Measurements from ENCODE around the gene EIF4E1B. TPM values are rescaled to one million over a fixed set of nuclear protein-coding genes. Genes with fewer than 3 reads are reported as not detected.

Gene EIF4E1B
- not detected for total RNA-seq
- long read RNA-seq, result 0 reads

DNA sequence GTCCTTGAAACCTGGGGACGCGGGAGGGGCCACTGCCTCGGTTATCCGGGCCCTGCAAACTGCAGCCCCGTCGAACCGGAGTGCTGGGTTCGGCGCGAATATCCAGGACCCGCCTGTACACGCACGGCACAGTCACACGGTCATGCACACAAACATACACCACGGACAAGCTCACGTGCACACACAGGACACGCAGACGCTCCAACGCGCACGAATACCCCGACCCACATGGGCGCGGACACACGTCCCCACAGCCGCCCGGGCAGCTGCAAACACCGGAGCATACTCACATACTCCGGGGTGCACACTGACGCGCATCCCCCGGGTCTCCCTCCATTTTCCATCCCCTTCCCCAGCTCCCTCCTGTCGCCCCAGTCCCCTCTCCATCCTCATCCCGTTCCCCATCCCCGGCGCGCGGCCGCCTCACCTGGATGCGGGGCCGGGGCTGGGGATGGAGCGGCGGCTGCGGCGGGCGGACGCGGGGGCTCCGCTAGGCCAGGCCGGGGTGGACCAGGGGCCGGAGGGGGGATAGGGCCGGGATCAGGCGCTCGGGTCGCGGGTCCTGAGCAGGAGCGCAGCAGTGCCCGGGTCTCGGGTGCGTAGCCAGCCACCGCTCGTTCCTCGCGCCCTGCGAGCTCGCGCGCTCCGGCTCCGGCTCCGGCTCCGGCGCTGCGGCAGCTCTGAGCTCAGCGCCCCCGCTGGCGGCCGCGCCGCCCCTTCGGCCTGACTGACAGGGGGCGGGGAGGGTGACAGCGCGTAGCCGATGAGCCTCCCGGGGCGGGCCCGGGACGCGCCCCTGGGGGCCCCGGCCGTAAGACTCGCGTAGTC lies at the start of gene EIF4E1B, which contains the start of gene SNCB:
EIF4E1B (plus strand) TSS at position 823 of the 828 bp plus-strand sequence. CDS start 12,113 bp downstream, outside the sequence.
SNCB (minus strand) TSS at position 682 of the 828 bp plus-strand sequence. CDS start 880 bp downstream, outside the sequence.
- TF ChIP-seq, protein P1, sequence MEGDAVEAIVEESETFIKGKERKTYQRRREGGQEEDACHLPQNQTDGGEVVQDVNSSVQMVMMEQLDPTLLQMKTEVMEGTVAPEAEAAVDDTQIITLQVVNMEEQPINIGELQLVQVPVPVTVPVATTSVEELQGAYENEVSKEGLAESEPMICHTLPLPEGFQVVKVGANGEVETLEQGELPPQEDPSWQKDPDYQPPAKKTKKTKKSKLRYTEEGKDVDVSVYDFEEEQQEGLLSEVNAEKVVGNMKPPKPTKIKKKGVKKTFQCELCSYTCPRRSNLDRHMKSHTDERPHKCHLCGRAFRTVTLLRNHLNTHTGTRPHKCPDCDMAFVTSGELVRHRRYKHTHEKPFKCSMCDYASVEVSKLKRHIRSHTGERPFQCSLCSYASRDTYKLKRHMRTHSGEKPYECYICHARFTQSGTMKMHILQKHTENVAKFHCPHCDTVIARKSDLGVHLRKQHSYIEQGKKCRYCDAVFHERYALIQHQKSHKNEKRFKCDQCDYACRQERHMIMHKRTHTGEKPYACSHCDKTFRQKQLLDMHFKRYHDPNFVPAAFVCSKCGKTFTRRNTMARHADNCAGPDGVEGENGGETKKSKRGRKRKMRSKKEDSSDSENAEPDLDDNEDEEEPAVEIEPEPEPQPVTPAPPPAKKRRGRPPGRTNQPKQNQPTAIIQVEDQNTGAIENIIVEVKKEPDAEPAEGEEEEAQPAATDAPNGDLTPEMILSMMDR (IDR thresholded peaks at IDR 0.05), result no peak
- H3K9me3 ChIP-seq, result no peaks in the 10 kb centered on the region
- peak; percentile 48 for ATAC-seq
- no peak within 1 kb of the TSS for H3K27ac ChIP-seq
- peak within 1 kb of the TSS; percentile 34 for H3K4me3 ChIP-seq
- no peaks in the 10 kb centered on the region for H3K36me3 ChIP-seq
- intact Hi-C loops (cut with DNase I), result no loop called here
- H3K4me1 ChIP-seq, result peaks cover 6% of the 10 kb centered on the region
- no peak for DNase-seq
- peaks cover 81% of the 10 kb centered on the region for H3K27me3 ChIP-seq

- TF ChIP-seq, protein P1 (IDR thresholded peaks at IDR 0.05), result no peak
- ATAC-seq (no peak), DNase-seq (no peak)
- Histone ChIP-seq H3K4me3 (no peak overlapping the region), H3K4me1 (no peaks in the 10 kb centered on the region), H3K36me3 (no peaks in the 10 kb centered on the region), H3K27me3 (no peaks in the 10 kb centered on the region), H3K9me3 (peaks cover 10% of the 10 kb centered on the region), H3K27ac (no peak overlapping the region)
- intact Hi-C loops (cut with DNase I), result no loop called here
These were observed 49.1 kb upstream of the EIF4E1B start for GRCh38 chr5:176581361-176581760.

GRCh38 chr5:176583076-176583475 lies 47.4 kb upstream of the EIF4E1B start:
- H3K4me1 ChIP-seq, result no peaks in the 10 kb centered on the region
- H3K27ac ChIP-seq, result no peak overlapping the region
- H3K27me3 ChIP-seq, result no peaks in the 10 kb centered on the region
- H3K4me3 ChIP-seq, result no peak overlapping the region
- intact Hi-C loops (cut with DNase I), result no loop called here
- TF ChIP-seq, protein P1 (IDR thresholded peaks at IDR 0.05), result no peak
- peaks cover 10% of the 10 kb centered on the region for H3K9me3 ChIP-seq
- no peaks in the 10 kb centered on the region for H3K36me3 ChIP-seq
- ATAC-seq, result no peak
- DNase-seq, result no peak

- H3K27ac ChIP-seq, result no peak overlapping the region
- H3K27me3 ChIP-seq, result no peaks in the 10 kb centered on the region
- no peak for ATAC-seq
- no peak for DNase-seq
- TF ChIP-seq, protein P1 (IDR thresholded peaks at IDR 0.05), result no peak
- no peaks in the 10 kb centered on the region for H3K4me1 ChIP-seq
- H3K36me3 ChIP-seq, result no peaks in the 10 kb centered on the region
- intact Hi-C loops (cut with DNase I), result no loop called here
- H3K4me3 ChIP-seq, result no peak overlapping the region
- H3K9me3 ChIP-seq, result peaks cover 10% of the 10 kb centered on the region
These were observed 43.1 kb upstream of the EIF4E1B start for GRCh38 chr5:176587398-176587797.

DNA sequence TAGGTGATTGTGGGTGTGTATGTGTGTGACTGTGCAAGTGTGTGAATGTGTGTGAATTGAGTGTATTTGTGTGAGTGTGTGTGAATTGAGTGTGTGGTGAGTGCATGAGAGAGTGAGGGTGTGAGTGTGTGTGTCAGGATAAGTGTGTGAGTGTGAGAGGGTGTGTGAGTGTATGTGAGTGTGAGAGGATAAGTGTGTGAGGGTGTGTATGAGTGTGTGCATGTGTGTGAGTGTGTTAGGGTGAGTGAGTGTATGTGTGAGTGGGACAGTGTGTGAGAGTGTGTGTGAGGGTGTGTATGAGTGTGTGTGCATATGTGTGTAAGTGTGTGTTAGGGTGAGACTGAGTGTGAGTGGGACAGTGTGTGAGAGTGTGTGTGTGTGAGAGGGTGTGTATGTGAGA lies 42.2 kb upstream of the EIF4E1B start:
- Histone ChIP-seq H3K36me3 (no peaks in the 10 kb centered on the region), H3K27ac (no peak overlapping the region), H3K27me3 (no peaks in the 10 kb centered on the region), H3K9me3 (peaks cover 10% of the 10 kb centered on the region), H3K4me1 (no peaks in the 10 kb centered on the region), H3K4me3 (no peak overlapping the region)
- ATAC-seq (no peak), DNase-seq (no peak)
- intact Hi-C loops (cut with DNase I), result no loop called here
- TF ChIP-seq, protein P1 (IDR thresholded peaks at IDR 0.05), result no peak

All from upper lobe of right lung (tissue), 1 donor.